ENCODE results near the gene ABI3BP. TPM values are rescaled to one million over a fixed set of nuclear protein-coding genes. Genes with fewer than 3 reads are reported as not detected.

The ABI3BP gene
- total and polyA plus RNA-seq, 7 donors = 1.6 to 23.9 (median 6.9) TPM

- no peak overlapping the region for H3K4me3 ChIP-seq
- H3K27ac ChIP-seq = no peak overlapping the region
- no peak for TF ChIP-seq CTCF (IDR thresholded peaks at IDR 0.05)
- DNase-seq = no peak
- no peak for ATAC-seq
- H3K4me1 ChIP-seq = peaks cover 9% of the 10 kb centered on the region
- 97 to 98% (median 97%) methylated on average over 6 of the region's 6 CpGs for WGBS, 3 donors
- H3K27me3 ChIP-seq (ENCODE audit: insufficient read depth in 3 of 3, low read length in 2 of 3) = no peaks in the 10 kb centered on the region
- intact Hi-C loops (cut with DNase I) = no loop called here
- H3K36me3 ChIP-seq (ENCODE audit: insufficient read depth in 1 of 2, low read depth in 1 of 2) = peaks cover 9 to 84% of the 10 kb centered on the region in 2 donors
- no peaks in the 10 kb centered on the region for H3K9me3 ChIP-seq
Observed at GRCh38 chr3:100748220-100748619, 245.0 kb downstream of the ABI3BP start.

- whole genome bisulfite sequencing, 3 donors = 51 to 60% (median 53%) methylated on average over 3 of the region's 3 CpGs
- no peak overlapping the region for H3K4me3 ChIP-seq
- ATAC-seq = peak in 3 of 4 donors; percentile 46 to 89 (median 57)
Observed at GRCh38 chr3:100746092-100746491, 247.1 kb downstream of the ABI3BP start.

GRCh38 chr3:100745617-100746016 is 247.6 kb downstream of the ABI3BP start:
- Histone ChIP-seq H3K27ac (peak overlapping the region; percentile 19), H3K36me3 (ENCODE audit: insufficient read depth in 1 of 2, low read depth in 1 of 2) (peaks cover 4 to 91% of the 10 kb centered on the region in 2 donors), H3K4me1 (peaks cover 9% of the 10 kb centered on the region), H3K4me3 (no peak overlapping the region), H3K27me3 (ENCODE audit: insufficient read depth in 3 of 3, low read length in 2 of 3) (no peaks in the 10 kb centered on the region), H3K9me3 (no peaks in the 10 kb centered on the region)
- TF ChIP-seq CTCF (IDR thresholded peaks at IDR 0.05) = no peak
- DNase-seq = no peak
- intact Hi-C loops (cut with DNase I) = no loop called here
- ATAC-seq = peak in 1 of 4 donors; percentile 41

More at GRCh38 chr3:100746092-100746491, 247.1 kb downstream of the ABI3BP start:
- Histone ChIP-seq H3K27me3 (ENCODE audit: insufficient read depth in 3 of 3, low read length in 2 of 3) (no peaks in the 10 kb centered on the region), H3K9me3 (no peaks in the 10 kb centered on the region), H3K27ac (peak overlapping the region; percentile 19), H3K36me3 (ENCODE audit: insufficient read depth in 1 of 2, low read depth in 1 of 2) (peaks cover 7 to 91% of the 10 kb centered on the region in 2 donors), H3K4me1 (peaks cover 9% of the 10 kb centered on the region)
- intact Hi-C loops (cut with DNase I) = no loop called here
- no peak for TF ChIP-seq CTCF (IDR thresholded peaks at IDR 0.05)
- no peak for DNase-seq

GRCh38 chr3:100744671-100745070 is 248.6 kb downstream of the ABI3BP start:
- Histone ChIP-seq H3K4me3 (no peak overlapping the region), H3K27ac (no peak overlapping the region), H3K36me3 (ENCODE audit: insufficient read depth in 1 of 2, low read depth in 1 of 2) (peaks cover 4 to 91% of the 10 kb centered on the region in 2 donors), H3K27me3 (ENCODE audit: insufficient read depth in 3 of 3, low read length in 2 of 3) (no peaks in the 10 kb centered on the region), H3K9me3 (no peaks in the 10 kb centered on the region), H3K4me1 (peaks cover 14% of the 10 kb centered on the region)
- DNase-seq (no peak), ATAC-seq (no peak)
- no peak for TF ChIP-seq CTCF (IDR thresholded peaks at IDR 0.05)
- intact Hi-C loops (cut with DNase I) = no loop called here
- WGBS, 3 donors = 95 to 97% (median 96%) methylated on average over 2 of the region's 2 CpGs

GRCh38 chr3:100743535-100743934 is 249.7 kb downstream of the ABI3BP start:
- no peak for ATAC-seq
- TF ChIP-seq CTCF (IDR thresholded peaks at IDR 0.05) = no peak
- intact Hi-C loops (cut with DNase I) = no loop called here
- no peaks in the 10 kb centered on the region for H3K27me3 ChIP-seq (ENCODE audit: insufficient read depth in 3 of 3, low read length in 2 of 3)
- no peaks in the 10 kb centered on the region for H3K9me3 ChIP-seq
- peaks cover 25% of the 10 kb centered on the region for H3K4me1 ChIP-seq
- no peak overlapping the region for H3K4me3 ChIP-seq
- no peak overlapping the region for H3K27ac ChIP-seq
- DNase-seq = no peak
- H3K36me3 ChIP-seq (ENCODE audit: insufficient read depth in 1 of 2, low read depth in 1 of 2) = peaks cover 4 to 86% of the 10 kb centered on the region in 2 donors
- 86 to 91% (median 87%) methylated on average over 3 of the region's 3 CpGs for WGBS, 3 donors

All from psoas muscle (tissue), 8 donors.